Testis (tissue), 2 donors: Measurements from ENCODE around the gene YBEY.

Experiments
- CTCF ChIP-seq, 3 experiments: fragments of 450-650 bp in 2 of 3; fragments of 200-600 bp in 1 of 3; sonication (generic) in 1 of 3; IDR thresholded peaks; one replicate each; pipeline ENCODE4 v1.5.1; 2016 to 2019; ENCODE audit warnings: antibody characterized with exemption in 3 of 3, mild to moderate bottlenecking in 2 of 3, moderate library complexity in 1 of 3
- POLR2A ChIP-seq: fragments of 450-650 bp; IDR thresholded peaks from one replicate; pipeline ENCODE4 v1.6.1; 2017; ENCODE audit warnings: antibody characterized with exemption, mild to moderate bottlenecking, moderate library complexity

GRCh38 chr21:46252840-46253239, 33.3 kb upstream of the YBEY start:
- TF ChIP-seq CTCF (IDR thresholded peaks at IDR 0.05): no peak
- TF ChIP-seq POLR2A: no peak
